Measurements from ENCODE around the gene LCP1.

Gene LCP1

DNA sequence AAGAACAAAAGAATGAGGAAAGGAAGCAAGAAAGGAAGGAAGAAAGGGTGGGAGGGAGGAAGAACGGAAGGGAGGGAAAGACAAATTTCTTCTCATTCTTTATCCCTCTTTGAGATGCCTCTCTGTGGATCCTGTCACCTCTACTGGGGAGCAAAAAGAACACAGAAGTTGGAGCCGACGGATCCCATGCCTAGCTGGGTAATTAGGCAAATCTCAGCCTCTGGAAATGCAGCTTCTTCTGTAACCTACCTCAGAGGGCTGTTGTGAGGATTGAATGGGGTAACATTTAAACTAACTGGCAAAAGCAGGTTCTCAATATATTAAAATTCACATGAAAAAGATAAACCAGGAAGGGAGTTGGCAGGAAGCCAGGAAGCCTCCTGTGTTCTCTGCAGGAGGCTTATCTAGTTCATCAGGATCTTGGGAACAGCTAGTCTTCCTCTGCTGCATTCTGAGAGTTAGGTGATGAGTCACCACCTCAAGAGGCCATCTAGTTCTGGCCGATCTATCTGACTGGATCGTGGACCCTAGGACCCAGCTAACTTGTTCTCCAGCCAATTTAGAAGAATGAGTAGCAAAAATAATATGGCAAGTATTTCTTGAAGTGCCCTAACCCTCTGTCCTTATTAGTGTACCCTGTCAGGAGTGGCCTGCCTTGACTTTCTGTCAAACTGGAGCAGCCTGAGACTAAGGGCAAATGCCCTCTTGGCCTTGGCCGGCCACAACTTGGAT is 61.9 kb downstream of the LCP1 start:
- no peaks in the 10 kb centered on the region for H3K4me1 ChIP-seq (ENCODE audit: insufficient read depth, low read length, severe bottlenecking)
- H3K9ac ChIP-seq (ENCODE audit: low read length): no peak overlapping the region
- no peaks in the 10 kb centered on the region for H3K36me3 ChIP-seq (ENCODE audit: insufficient read depth, low read length)
- no peak overlapping the region for H3K27ac ChIP-seq (ENCODE audit: low read depth, low read length, poor library complexity, severe bottlenecking)
- no peaks in the 10 kb centered on the region for H3F3A ChIP-seq (ENCODE audit: insufficient read depth, low read length)
- no peak overlapping the region for H3K4me3 ChIP-seq (ENCODE audit: low read depth, low read length, poor library complexity, severe bottlenecking)
- no peaks in the 10 kb centered on the region for H4K20me1 ChIP-seq (ENCODE audit: insufficient read depth, low read length)
- no peaks in the 10 kb centered on the region for H3K9me2 ChIP-seq (ENCODE audit: low read depth, low read length)
- no peaks in the 10 kb centered on the region for H3K9me3 ChIP-seq (ENCODE audit: low read length)
- TF ChIP-seq, protein P1, sequence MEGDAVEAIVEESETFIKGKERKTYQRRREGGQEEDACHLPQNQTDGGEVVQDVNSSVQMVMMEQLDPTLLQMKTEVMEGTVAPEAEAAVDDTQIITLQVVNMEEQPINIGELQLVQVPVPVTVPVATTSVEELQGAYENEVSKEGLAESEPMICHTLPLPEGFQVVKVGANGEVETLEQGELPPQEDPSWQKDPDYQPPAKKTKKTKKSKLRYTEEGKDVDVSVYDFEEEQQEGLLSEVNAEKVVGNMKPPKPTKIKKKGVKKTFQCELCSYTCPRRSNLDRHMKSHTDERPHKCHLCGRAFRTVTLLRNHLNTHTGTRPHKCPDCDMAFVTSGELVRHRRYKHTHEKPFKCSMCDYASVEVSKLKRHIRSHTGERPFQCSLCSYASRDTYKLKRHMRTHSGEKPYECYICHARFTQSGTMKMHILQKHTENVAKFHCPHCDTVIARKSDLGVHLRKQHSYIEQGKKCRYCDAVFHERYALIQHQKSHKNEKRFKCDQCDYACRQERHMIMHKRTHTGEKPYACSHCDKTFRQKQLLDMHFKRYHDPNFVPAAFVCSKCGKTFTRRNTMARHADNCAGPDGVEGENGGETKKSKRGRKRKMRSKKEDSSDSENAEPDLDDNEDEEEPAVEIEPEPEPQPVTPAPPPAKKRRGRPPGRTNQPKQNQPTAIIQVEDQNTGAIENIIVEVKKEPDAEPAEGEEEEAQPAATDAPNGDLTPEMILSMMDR (IDR thresholded peaks at IDR 0.05; ENCODE audit: low read length): no peak
- TF ChIP-seq EZH2 (IDR thresholded peaks at IDR 0.05; ENCODE audit: borderline replicate concordance, low read length): no peak
- H2AFZ ChIP-seq (ENCODE audit: low read length): no peak overlapping the region
- no peaks in the 10 kb centered on the region for H3K27me3 ChIP-seq (ENCODE audit: insufficient read depth, low read length)
- no peaks in the 10 kb centered on the region for H3K79me2 ChIP-seq (ENCODE audit: insufficient read depth, low read length)
- H3K4me2 ChIP-seq (ENCODE audit: low read length): no peak overlapping the region

DNA sequence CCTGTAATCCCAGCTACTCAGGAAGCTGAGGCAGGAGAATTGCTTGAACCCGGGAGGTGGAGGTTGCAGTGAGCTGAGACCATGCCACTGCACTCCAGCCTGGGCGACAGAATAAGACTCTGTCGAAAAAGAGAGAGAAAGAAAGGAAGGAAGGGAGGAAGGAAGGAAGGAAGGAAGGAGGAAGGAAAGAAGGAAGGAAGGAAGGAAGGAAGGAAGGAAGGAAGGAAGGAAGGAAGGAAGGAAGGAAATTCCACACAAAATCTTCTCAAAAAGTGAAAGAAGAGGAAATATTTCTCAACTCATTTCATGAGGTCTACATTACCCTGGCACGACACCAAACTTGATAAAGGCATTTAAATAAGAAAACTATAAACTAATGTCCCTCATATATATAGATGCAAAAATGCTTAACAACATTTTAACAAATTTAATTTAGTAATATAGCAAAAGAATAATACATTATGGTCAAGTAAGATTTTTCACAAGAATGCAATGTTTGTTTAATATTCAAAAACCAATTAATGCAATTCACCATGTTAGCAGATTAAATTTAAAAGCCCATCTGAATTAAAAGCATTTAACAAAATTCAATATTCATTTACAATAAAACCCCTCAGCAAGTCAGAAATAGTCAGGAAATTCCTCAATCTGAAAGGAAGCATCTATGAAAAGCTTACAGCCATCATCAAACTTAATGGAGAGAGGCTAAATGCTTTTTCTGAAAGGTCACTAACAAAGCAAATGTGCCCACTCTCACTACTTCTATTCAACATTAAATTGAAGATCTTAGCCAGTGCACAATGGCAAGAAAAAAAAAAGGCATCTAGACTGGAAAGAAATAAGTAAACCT is 65.1 kb downstream of the LCP1 start:
- TF ChIP-seq, protein P1 (IDR thresholded peaks at IDR 0.05; ENCODE audit: low read length): no peak
- H2AFZ ChIP-seq (ENCODE audit: low read length): no peak overlapping the region

DNA sequence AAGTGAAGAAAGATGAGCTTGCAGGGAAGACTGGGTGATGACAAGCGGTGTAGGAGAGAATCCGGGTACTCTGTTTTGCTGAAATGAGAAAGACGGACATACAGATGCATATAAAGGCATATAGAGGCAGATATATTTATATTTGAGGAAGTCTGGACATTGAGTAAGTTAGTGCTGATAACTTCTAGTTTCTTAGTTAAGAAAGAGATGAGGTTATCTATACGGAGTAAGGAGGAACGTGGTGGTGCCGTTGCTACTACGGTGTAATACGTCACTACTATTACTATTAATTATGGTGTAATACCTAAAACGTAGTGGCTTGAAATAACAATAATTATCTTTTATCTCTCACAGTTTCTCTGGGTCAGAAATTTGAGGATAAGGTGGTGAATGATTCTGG is 67.4 kb downstream of the LCP1 start:
- no peak for TF ChIP-seq EZH2 (IDR thresholded peaks at IDR 0.05; ENCODE audit: borderline replicate concordance, low read length)
- TF ChIP-seq, protein P1 (IDR thresholded peaks at IDR 0.05; ENCODE audit: low read length): no peak
- Histone ChIP-seq H3K9me3 (ENCODE audit: low read length) (no peaks in the 10 kb centered on the region), H3K9ac (ENCODE audit: low read length) (no peak overlapping the region), H3K36me3 (ENCODE audit: insufficient read depth, low read length) (no peaks in the 10 kb centered on the region), H3K79me2 (ENCODE audit: insufficient read depth, low read length) (no peaks in the 10 kb centered on the region), H3F3A (ENCODE audit: insufficient read depth, low read length) (no peaks in the 10 kb centered on the region), H3K4me2 (ENCODE audit: low read length) (no peak overlapping the region), H3K4me1 (ENCODE audit: insufficient read depth, low read length, severe bottlenecking) (no peaks in the 10 kb centered on the region), H3K9me2 (ENCODE audit: low read depth, low read length) (no peaks in the 10 kb centered on the region), H3K27me3 (ENCODE audit: insufficient read depth, low read length) (no peaks in the 10 kb centered on the region), H4K20me1 (ENCODE audit: insufficient read depth, low read length) (no peaks in the 10 kb centered on the region), H2AFZ (ENCODE audit: low read length) (no peak overlapping the region), H3K27ac (ENCODE audit: low read depth, low read length, poor library complexity, severe bottlenecking) (no peak overlapping the region), H3K4me3 (ENCODE audit: low read depth, low read length, poor library complexity, severe bottlenecking) (no peak overlapping the region)

More for the DNA sequence above, 65.1 kb downstream of the LCP1 start:
- no peak overlapping the region for H3K27ac ChIP-seq (ENCODE audit: low read depth, low read length, poor library complexity, severe bottlenecking)
- H3K9me3 ChIP-seq (ENCODE audit: low read length): no peaks in the 10 kb centered on the region
- no peak overlapping the region for H3K4me3 ChIP-seq (ENCODE audit: low read depth, low read length, poor library complexity, severe bottlenecking)
- H3K79me2 ChIP-seq (ENCODE audit: insufficient read depth, low read length): no peaks in the 10 kb centered on the region
- H4K20me1 ChIP-seq (ENCODE audit: insufficient read depth, low read length): no peaks in the 10 kb centered on the region
- no peak overlapping the region for H3K4me2 ChIP-seq (ENCODE audit: low read length)
- no peaks in the 10 kb centered on the region for H3K27me3 ChIP-seq (ENCODE audit: insufficient read depth, low read length)
- H3K4me1 ChIP-seq (ENCODE audit: insufficient read depth, low read length, severe bottlenecking): no peaks in the 10 kb centered on the region
- H3K9ac ChIP-seq (ENCODE audit: low read length): no peak overlapping the region
- H3K9me2 ChIP-seq (ENCODE audit: low read depth, low read length): no peaks in the 10 kb centered on the region
- no peaks in the 10 kb centered on the region for H3K36me3 ChIP-seq (ENCODE audit: insufficient read depth, low read length)
- H3F3A ChIP-seq (ENCODE audit: insufficient read depth, low read length): no peaks in the 10 kb centered on the region
